Hematopoietic multipotent progenitor cell treated with erythropoietin and hydrocortisone succinate and interleukin-3 and kit ligand, for 4 days (in vitro differentiated cells): ENCODE measurements around the gene CREBL2.
A peak's percentile ranks its signal among the peaks of the same experiment; 100 is the strongest.

Source experiments
- DNase-seq: peaks from one replicate; pipeline ENCODE4 v3.0.0-alpha.2; 2015

CREBL2 gene

DNA sequence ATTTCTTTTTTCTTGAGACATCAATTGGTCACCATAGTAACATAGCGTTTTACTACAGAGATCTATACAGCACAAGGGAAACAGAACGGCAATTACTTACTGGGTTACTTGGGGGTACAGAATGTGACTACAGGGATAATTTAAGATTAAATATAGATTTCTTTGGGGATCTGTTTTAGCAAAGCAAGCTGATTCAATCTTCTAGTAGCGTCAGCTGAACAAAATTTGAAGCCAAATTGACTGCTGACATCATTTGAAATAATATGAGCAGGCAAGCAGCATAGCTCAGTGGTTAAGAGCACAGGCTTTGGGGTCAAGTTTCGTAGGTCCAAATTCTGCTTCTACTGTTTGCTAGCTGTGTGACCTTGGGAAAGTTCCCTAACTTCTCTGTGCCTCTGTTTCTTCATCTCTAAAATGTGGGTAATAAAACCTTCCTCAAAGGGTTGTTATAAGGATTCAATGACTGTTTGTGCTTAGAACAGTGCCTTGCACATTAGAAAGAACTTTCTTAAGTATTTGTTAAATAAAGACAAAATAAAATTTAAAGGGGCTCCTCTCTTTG is 71.5 kb downstream of the CREBL2 start:
- no peak for DNase-seq

DNA sequence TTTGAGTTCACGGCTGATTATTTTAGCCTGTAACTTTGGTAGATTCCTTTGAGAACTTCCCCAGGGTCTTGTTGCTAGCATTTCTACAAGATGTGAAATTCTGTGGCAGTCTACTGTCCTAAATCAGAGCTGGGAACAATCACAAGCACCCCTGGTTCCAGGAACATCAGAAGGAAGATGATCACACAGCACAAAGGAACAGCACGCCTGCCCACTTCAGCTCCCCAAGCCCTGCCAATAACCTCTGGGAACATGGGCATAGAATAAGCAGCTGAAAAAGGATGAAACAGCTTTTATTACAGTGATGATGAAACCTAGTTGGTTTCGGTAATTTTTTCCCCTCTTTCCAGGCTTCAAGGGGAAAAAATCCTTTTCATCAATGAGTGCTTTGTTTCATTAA is 72.0 kb downstream of the CREBL2 start:
- DNase-seq, result no peak

DNA sequence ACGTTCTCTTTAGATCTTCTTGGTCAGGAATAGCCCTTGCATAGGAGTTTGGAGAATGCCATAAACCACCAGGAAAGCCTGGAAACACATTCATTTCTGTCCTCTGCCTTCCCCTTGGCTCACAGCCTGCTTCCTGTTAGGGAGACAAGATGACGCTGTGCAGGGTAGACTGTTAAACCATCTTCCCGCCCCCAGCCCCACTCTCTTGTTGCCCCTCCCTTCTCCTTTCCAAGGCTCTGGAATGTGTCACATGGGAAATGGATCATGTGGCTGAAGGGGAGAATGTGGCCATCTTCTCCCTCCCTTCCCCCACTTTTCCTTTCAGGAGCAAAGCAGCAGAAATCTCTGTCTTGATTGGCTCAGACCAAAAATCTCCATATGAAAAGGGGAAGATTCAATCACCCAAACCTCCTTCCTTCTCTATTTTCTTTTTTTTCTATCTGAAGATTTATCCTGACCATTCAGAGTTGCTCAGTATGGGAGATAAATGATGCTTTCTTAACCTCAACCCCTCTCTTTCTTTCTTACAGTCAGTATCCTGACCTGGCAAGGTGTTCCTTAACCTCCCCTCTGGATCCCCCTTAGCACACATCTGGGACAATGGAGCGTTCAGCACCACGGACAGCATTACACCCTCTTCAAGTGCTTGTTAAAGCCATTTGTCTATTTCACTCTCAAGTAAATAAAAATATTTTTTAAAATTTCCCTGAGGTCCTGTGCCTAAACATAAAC is 72.9 kb downstream of the CREBL2 start:
- peak; percentile 64 for DNase-seq

DNA sequence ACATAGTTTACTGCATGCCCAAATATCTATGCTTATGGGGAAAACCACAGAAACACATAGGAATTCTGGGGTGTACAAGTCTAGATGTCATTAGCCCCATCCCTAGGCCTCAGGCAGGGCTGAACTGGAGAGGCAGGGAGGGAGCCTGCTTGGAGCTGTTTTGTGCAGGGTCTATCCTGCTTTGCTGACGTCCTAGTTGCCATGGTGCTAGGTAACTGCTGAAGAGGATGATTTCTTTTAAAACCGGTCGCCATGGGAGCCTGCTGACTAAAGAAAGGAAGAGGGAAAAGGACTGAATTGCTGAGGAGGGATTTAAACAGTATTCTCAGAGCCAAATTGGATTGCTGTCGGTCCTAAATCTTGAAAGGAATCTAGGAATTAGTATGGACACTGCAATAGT is 73.6 kb downstream of the CREBL2 start:
- no peak for DNase-seq

DNA sequence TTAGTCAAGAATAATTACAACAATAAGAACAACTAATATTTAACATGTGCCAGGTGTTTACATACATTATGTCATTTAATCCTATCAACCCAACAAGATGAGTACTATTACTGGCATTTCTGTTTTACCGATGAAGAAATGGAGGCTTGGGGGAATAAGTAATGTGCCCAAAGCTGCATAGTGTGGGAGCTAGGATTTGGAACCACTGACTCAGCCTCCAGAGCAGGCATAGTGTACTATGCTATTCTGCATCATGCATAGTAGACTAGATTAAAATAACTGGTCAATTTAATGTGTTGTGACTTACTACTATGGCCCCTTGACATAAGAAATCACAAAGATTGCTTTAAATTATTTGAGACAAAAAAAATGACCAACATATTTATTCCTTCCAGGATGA is 74.8 kb downstream of the CREBL2 start:
- DNase-seq, result no peak

DNA sequence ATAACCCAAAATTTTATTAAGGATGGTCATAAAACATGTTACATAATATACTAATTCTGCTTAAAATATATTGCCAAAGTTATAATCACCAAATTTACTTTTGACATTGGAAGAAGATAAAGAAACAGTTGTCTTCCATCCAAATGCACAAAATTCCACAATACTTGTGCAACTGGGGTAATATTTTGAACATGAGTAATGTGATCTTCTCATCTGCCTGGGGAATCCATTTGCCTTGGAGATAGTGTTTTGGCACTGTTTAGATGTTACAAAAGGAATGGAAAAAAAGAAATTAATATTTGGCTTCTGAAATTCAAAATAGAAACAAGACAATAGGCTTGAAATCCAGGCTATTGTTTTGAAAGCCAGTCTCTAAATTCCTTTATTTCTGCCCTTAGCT is 75.2 kb downstream of the CREBL2 start:
- no peak for DNase-seq

DNA sequence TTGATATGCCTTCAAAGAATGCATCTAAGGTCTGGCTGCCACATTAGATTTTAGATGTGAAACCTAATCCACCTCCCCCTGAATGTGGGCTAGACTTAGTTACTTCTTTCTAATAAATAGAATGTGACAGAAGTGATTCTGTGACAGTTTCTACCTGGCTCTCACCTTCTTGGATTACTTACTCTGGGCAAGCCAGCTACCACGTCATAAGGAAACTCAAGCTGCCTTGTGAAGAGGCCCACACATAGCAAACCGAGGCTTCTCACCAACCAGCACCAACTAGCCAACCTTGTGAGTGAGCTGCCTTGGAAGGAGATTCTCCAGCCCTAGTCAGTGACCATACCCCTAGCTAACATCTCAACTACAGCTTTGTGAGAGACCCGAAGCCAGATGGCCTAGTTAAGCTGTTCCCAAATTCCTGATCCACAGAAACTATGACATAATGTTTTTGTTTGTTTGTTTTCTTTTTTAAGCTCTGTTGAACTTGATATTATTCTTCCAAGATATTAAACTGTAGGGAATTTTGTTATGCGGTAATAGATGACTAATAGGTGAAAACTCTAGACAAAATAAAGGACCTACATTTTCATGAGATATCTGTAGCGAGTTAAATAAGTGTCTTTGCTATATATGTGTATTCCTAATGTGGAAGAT is 78.1 kb downstream of the CREBL2 start:
- DNase-seq, result no peak

DNA sequence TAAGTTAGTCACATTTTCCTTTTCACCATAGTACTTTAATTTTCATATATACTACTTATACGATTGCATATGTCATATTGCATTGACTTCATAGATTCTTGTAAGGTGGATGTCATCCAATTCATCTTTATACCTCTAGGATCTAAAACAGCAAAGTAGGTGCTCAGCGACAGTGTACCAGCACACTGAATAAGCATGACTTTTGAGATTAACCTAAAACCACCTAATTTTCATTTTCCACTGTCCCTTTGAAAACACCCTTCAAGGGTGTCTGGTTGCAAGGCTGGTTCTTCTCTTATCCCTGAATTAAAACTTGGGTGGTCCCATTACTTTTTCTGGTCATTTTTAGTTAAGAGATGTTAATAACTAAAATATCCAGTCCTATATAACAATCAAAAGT is 79.9 kb downstream of the CREBL2 start:
- DNase-seq, result no peak

DNA sequence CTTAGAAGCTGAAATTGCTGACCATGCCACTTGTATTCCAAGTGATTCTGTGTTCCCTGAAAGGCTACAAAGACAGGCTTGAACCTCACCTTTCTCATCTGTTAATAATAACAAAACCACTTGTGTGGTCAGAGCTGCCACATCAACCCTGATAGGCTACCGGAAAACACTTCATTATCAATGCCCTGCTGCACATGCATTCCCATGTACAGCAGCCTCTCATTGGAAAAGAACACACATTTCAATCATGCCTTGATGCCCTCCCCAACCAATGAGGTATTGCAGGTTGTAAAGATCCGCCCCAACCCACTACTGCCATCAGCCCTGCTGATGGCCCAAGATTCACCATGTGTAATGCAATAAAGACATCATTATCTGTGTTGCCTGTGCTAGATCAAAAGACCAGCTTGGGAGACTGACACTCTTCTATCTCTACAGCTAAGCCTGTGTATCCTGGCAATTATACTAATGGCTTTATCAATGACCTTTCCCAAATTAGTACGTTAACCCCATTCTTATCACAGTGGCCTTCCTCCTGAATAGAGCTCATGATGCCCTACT is 81.5 kb downstream of the CREBL2 start:
- peak; percentile 17 for DNase-seq
